ENCODE results near the gene CNR1.
A peak's percentile ranks its signal among the peaks of the same experiment; 100 is the strongest.

The CNR1 gene

GRCh38 chr6:88143421-88144157 is 22.6 kb downstream of the CNR1 start:
- DNase-seq (ENCODE audit: low spot score): no peak

- no peak for DNase-seq (ENCODE audit: low spot score)
Measured at GRCh38 chr6:88142297-88142668, 23.9 kb downstream of the CNR1 start.

- DNase-seq (ENCODE audit: low spot score): no peak
Measured at GRCh38 chr6:88141561-88142296, 24.4 kb downstream of the CNR1 start.

- DNase-seq (ENCODE audit: low spot score): no peak
Measured at GRCh38 chr6:88137915-88138314, 28.2 kb downstream of the CNR1 start.

- DNase-seq (ENCODE audit: low spot score): no peak
Measured at GRCh38 chr6:88135578-88136114, 30.5 kb downstream of the CNR1 start.

GRCh38 chr6:88134575-88134974 is 31.6 kb downstream of the CNR1 start:
- DNase-seq (ENCODE audit: low spot score): no peak

GRCh38 chr6:88133718-88134117 is 32.4 kb downstream of the CNR1 start:
- DNase-seq (ENCODE audit: low spot score): no peak

- peak; percentile 8 for DNase-seq (ENCODE audit: low spot score)
Measured at GRCh38 chr6:88124925-88125557, 41.1 kb downstream of the CNR1 start.

- no peak for DNase-seq (ENCODE audit: low spot score)
Measured at GRCh38 chr6:88120635-88121034, 45.5 kb downstream of the CNR1 start.

GRCh38 chr6:88119769-88120168 is 46.4 kb downstream of the CNR1 start:
- DNase-seq (ENCODE audit: low spot score): no peak

GRCh38 chr6:88116276-88116675 is 49.9 kb downstream of the CNR1 start:
- no peak for DNase-seq (ENCODE audit: low spot score)

GRCh38 chr6:88115307-88115706 is 50.8 kb downstream of the CNR1 start:
- no peak for DNase-seq (ENCODE audit: low spot score)

GRCh38 chr6:88114838-88115237 is 51.3 kb downstream of the CNR1 start:
- DNase-seq (ENCODE audit: low spot score): no peak

GRCh38 chr6:88111991-88112390 is 54.2 kb downstream of the CNR1 start:
- no peak for DNase-seq (ENCODE audit: low spot score)

- DNase-seq (ENCODE audit: low spot score): no peak
Measured at GRCh38 chr6:88107241-88107640, 58.9 kb downstream of the CNR1 start.

GRCh38 chr6:88105741-88106340 is 60.3 kb downstream of the CNR1 start:
- no peak for DNase-seq (ENCODE audit: low spot score)
